Keratinocyte (primary cell): ENCODE measurements around the gene LAD1. TPM values are rescaled to one million over a fixed set of nuclear protein-coding genes. Genes with fewer than 3 reads are reported as not detected.

ENCODE experiments used
- DNase-seq: peaks from one replicate; pipeline ENCODE4 v3.0.0-alpha.2; 2011; ENCODE audit warnings: low read depth, missing footprints, low spot score
- FAIRE-seq: peaks from 2 replicates; lab custom pipeline; 2011; peaks lifted over from hg19 to GRCh38; lab: Jason Lieb, UNC
- H2AFZ ChIP-seq: 2 replicates; pipeline ENCODE4 v1.6.0; 2012; ENCODE audit warnings: low read length, control low read depth, inconsistent platforms; ENCODE audit not compliant: control insufficient read depth
- H3K27ac ChIP-seq: 2 replicates; pipeline ENCODE4 v1.5.1; 2011; ENCODE audit warnings: low read length; ENCODE audit not compliant: control insufficient read depth, insufficient read depth
- H3K27me3 ChIP-seq: 3 replicates; pipeline ENCODE4 v1.6.0; 2011; ENCODE audit warnings: low read length; ENCODE audit not compliant: control insufficient read depth, insufficient read depth; ENCODE audit errors: extremely low read depth
- H3K36me3 ChIP-seq, 2 experiments: 2 replicates in 1 of 2; 3 replicates in 1 of 2; pipeline ENCODE4 v1.5.1; 2011; ENCODE audit warnings: low read length in 2 of 2, mild to moderate bottlenecking in 1 of 2; ENCODE audit not compliant: control insufficient read depth in 2 of 2, insufficient read depth in 2 of 2; ENCODE audit errors: extremely low read depth in 1 of 2
- H3K4me1 ChIP-seq: 3 replicates; pipeline ENCODE4 v1.5.1; 2011; ENCODE audit warnings: low read length; ENCODE audit not compliant: control insufficient read depth, insufficient read depth; ENCODE audit errors: extremely low read depth
- H3K4me2 ChIP-seq: 3 replicates; pipeline ENCODE4 v1.6.0; 2011; ENCODE audit warnings: low read depth, low read length; ENCODE audit not compliant: control insufficient read depth, insufficient read depth; ENCODE audit errors: extremely low read depth
- H3K4me3 ChIP-seq, 3 experiments: fragments of 200-600 bp in 1 of 3; sonication (generic) in 1 of 3; 2 replicates in 2 of 3; 3 replicates in 1 of 3; pipeline ENCODE4 v1.5.1; 2011 to 2016; ENCODE audit warnings: low read length in 3 of 3, mild to moderate bottlenecking in 3 of 3, control low read depth in 2 of 3, inconsistent platforms in 1 of 3, low read depth in 1 of 3, mixed read lengths in 1 of 3, mixed run types in 1 of 3, moderate library complexity in 1 of 3; ENCODE audit not compliant: control insufficient read depth in 2 of 3, insufficient read depth in 2 of 3; ENCODE audit errors: extremely low read depth in 1 of 3
- H3K79me2 ChIP-seq: 2 replicates; pipeline ENCODE4 v1.6.0; 2012; ENCODE audit warnings: low read length; ENCODE audit not compliant: control insufficient read depth, insufficient read depth
- H3K9ac ChIP-seq: 3 replicates; pipeline ENCODE4 v1.6.0; 2011; ENCODE audit warnings: low read length; ENCODE audit not compliant: control insufficient read depth, insufficient read depth; ENCODE audit errors: extremely low read depth
- H3K9me1 ChIP-seq: 3 replicates; pipeline ENCODE4 v1.6.0; 2011; ENCODE audit warnings: low read length; ENCODE audit not compliant: control insufficient read depth, insufficient read depth; ENCODE audit errors: extremely low read depth
- H3K9me3 ChIP-seq: 2 replicates; pipeline ENCODE4 v1.5.1; 2012; ENCODE audit warnings: low read depth, low read length; ENCODE audit not compliant: control insufficient read depth
- H4K20me1 ChIP-seq: 3 replicates; pipeline ENCODE4 v1.6.0; 2011; ENCODE audit warnings: low read length; ENCODE audit not compliant: control insufficient read depth, insufficient read depth; ENCODE audit errors: extremely low read depth
- EZH2 ChIP-seq: IDR thresholded peaks from one replicate; pipeline ENCODE4 v1.6.1; 2012; ENCODE audit warnings: inconsistent platforms, mild to moderate bottlenecking, low read length, moderate library complexity
- dilution Hi-C: fragments of 300-500 bp; cut with MboI; formaldehyde crosslinking; loops from one replicate; pipeline ENCODE4 v1.7.0; 2020; ENCODE audit warnings: low sequenced_read_pairs; ENCODE audit not compliant: extremely low pct_ligation_motif_present
- polyA plus RNA-seq, 5 experiments: library from polyadenylated mRNA; depleted of rRNA in 3 of 5; stranded (reverse) in 3 of 5; stranded (forward) in 1 of 5; unstranded in 1 of 5; fragments of >200 nt; gene quantifications; 1 replicate in 1 of 5; 2 replicates in 3 of 5; 3 replicates in 1 of 5; pipeline versions ENCODE4 v1.2.1 to v1.2.3, GENCODE V29; 2011 to 2012; ENCODE audit warnings: missing spikeins in 2 of 5, low read depth in 1 of 5, low replicate concordance in 1 of 5
- TF ChIP-seq, protein P1 (sequence below), 3 experiments: IDR thresholded peaks in 1 of 3; conservative IDR thresholded peaks in 1 of 3; optimal IDR thresholded peaks in 1 of 3; 2 replicates in 2 of 3; 3 replicates in 1 of 3; pipeline versions ENCODE3 to v1.5.1; 2011; ENCODE audit warnings: low read length in 3 of 3, mild to moderate bottlenecking in 3 of 3, moderate library complexity in 2 of 3, control low read depth in 1 of 3, inconsistent platforms in 1 of 3; ENCODE audit not compliant: insufficient read depth in 2 of 3; ENCODE audit errors: extremely low read depth in 1 of 3

The LAD1 gene
- polyA plus RNA-seq, 1 donor (not counting 4 experiments of a cell fraction or from before 2014, with no cell fraction given): 82.9 TPM

DNA sequence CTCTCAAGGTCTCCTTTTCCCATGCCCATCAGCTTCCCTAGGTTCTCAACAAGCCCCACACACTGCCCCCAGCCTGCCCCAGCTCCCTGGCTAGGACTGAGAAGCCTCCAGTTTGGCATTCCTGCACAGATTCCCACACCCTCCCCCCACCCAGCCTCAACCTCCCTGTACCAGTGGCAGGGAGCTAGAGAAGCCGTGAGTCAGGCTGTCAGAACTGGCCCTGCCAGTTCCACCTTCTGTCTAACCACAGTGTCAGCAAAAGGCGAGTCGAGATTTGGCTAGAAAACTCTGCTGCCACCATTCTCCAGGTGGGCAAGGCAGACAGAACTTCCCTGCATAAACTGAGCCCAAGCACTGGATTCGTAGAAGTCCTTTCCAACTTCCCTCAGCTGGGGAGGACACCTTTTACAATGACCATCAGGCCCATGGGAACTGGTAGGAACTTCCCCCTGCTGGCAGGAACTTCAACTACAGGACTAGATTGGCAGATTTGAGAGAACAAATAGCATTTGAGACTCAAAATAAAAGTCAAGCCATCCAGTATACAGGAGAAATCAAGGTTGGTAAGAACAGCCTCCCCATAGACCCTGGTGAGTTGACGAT lies 52.7 kb downstream of the LAD1 start:
- FAIRE-seq (peak; percentile 82), DNase-seq (no peak)
- TF ChIP-seq, protein P1, sequence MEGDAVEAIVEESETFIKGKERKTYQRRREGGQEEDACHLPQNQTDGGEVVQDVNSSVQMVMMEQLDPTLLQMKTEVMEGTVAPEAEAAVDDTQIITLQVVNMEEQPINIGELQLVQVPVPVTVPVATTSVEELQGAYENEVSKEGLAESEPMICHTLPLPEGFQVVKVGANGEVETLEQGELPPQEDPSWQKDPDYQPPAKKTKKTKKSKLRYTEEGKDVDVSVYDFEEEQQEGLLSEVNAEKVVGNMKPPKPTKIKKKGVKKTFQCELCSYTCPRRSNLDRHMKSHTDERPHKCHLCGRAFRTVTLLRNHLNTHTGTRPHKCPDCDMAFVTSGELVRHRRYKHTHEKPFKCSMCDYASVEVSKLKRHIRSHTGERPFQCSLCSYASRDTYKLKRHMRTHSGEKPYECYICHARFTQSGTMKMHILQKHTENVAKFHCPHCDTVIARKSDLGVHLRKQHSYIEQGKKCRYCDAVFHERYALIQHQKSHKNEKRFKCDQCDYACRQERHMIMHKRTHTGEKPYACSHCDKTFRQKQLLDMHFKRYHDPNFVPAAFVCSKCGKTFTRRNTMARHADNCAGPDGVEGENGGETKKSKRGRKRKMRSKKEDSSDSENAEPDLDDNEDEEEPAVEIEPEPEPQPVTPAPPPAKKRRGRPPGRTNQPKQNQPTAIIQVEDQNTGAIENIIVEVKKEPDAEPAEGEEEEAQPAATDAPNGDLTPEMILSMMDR (optimal IDR thresholded peaks at IDR 0.05 in 1 of 3, IDR thresholded peaks at IDR 0.05 in 1 of 3, conservative IDR thresholded peaks at IDR 0.05 in 1 of 3; ENCODE audit: extremely low read depth in 1 of 3, insufficient read depth in 2 of 3, low read length in 3 of 3): peak; percentile 67 to 97 (median 82)
- no peak for TF ChIP-seq EZH2
- peak overlapping the region in 1 of 3 experiments; percentile 1 for H3K4me3 ChIP-seq
- H3K4me1 ChIP-seq: peaks cover 35% of the 10 kb centered on the region
- dilution Hi-C loops: no loop called here
- H3K27ac ChIP-seq: peak overlapping the region; percentile 19
- H3K4me2 ChIP-seq: peak overlapping the region; percentile 70
- no peaks in the 10 kb centered on the region for H3K9me1 ChIP-seq
- H4K20me1 ChIP-seq: no peaks in the 10 kb centered on the region
- H3K9ac ChIP-seq: peak overlapping the region; percentile 24
- H2AFZ ChIP-seq: peak overlapping the region; percentile 11
- H3K36me3 ChIP-seq: no peaks in the 10 kb centered on the region
- no peaks in the 10 kb centered on the region for H3K27me3 ChIP-seq
- no peaks in the 10 kb centered on the region for H3K79me2 ChIP-seq
- no peaks in the 10 kb centered on the region for H3K9me3 ChIP-seq

- H2AFZ ChIP-seq: no peak overlapping the region
- no peaks in the 10 kb centered on the region for H4K20me1 ChIP-seq
- DNase-seq (no peak), FAIRE-seq (no peak)
- no peaks in the 10 kb centered on the region for H3K36me3 ChIP-seq
- peak overlapping the region; percentile 8 for H3K4me2 ChIP-seq
- H3K9me1 ChIP-seq: no peaks in the 10 kb centered on the region
- H3K4me1 ChIP-seq: peaks cover 35% of the 10 kb centered on the region
- no peak overlapping the region for H3K9ac ChIP-seq
- H3K27ac ChIP-seq: peak overlapping the region; percentile 13
- H3K79me2 ChIP-seq: no peaks in the 10 kb centered on the region
- dilution Hi-C loops: no loop called here
- TF ChIP-seq, protein P1 (optimal IDR thresholded peaks at IDR 0.05 in 1 of 3, IDR thresholded peaks at IDR 0.05 in 1 of 3, conservative IDR thresholded peaks at IDR 0.05 in 1 of 3; ENCODE audit: extremely low read depth in 1 of 3, insufficient read depth in 2 of 3, low read length in 3 of 3): no peak
- no peak for TF ChIP-seq EZH2
- no peaks in the 10 kb centered on the region for H3K27me3 ChIP-seq
- H3K4me3 ChIP-seq: no peak overlapping the region
- peaks cover 3% of the 10 kb centered on the region for H3K9me3 ChIP-seq
These were observed 54.1 kb downstream of the LAD1 start for GRCh38 chr1:201345081-201345355.
